OCI-LY1 (cell line): ENCODE measurements around the gene HMOX1.

Experiments used
- H2AFZ ChIP-seq: fragments of 200-600 bp; sonication (generic), shearing (Covaris generic); 2 replicates; pipeline ENCODE4 v1.6.0; 2014; ENCODE audit warnings: antibody characterized with exemption, mild to moderate bottlenecking, low read length
- H3F3A ChIP-seq: fragments of 200-600 bp; sonication (generic), shearing (Covaris generic); 2 replicates; pipeline ENCODE4 v1.6.0; 2014; ENCODE audit warnings: mild to moderate bottlenecking, antibody characterized with exemption, low read length, moderate library complexity; ENCODE audit not compliant: insufficient read depth
- H3K27ac ChIP-seq: fragments of 200-600 bp; sonication (generic); 2 replicates; pipeline ENCODE4 v1.5.1; 2014; ENCODE audit warnings: low read length, mixed run types, mild to moderate bottlenecking, low read depth; ENCODE audit not compliant: poor library complexity, severe bottlenecking
- H3K27me3 ChIP-seq: fragments of 200-600 bp; sonication (generic); 2 replicates; pipeline ENCODE4 v1.6.0; 2014; ENCODE audit warnings: antibody characterized with exemption, mild to moderate bottlenecking, low read length, moderate library complexity; ENCODE audit not compliant: insufficient read depth
- H3K36me3 ChIP-seq: fragments of 200-600 bp; sonication (generic); 2 replicates; pipeline ENCODE4 v1.6.1; 2014; ENCODE audit warnings: mild to moderate bottlenecking, antibody characterized with exemption, low read length, moderate library complexity, mixed read lengths; ENCODE audit not compliant: insufficient read depth
- H3K4me1 ChIP-seq: fragments of 200-600 bp; sonication (generic); 2 replicates; pipeline ENCODE4 v1.5.1; 2014; ENCODE audit warnings: mild to moderate bottlenecking, low read length, moderate library complexity; ENCODE audit not compliant: insufficient read depth, severe bottlenecking
- H3K4me2 ChIP-seq: fragments of 200-600 bp; sonication (generic), shearing (Covaris generic); 2 replicates; pipeline ENCODE4 v1.6.1; 2014; ENCODE audit warnings: low read length
- H3K4me3 ChIP-seq: fragments of 200-600 bp; sonication (generic); 2 replicates; pipeline ENCODE4 v1.5.1; 2014; ENCODE audit warnings: low read length, low read depth, mild to moderate bottlenecking, mixed read lengths; ENCODE audit not compliant: poor library complexity, severe bottlenecking
- H3K79me2 ChIP-seq: fragments of 200-600 bp; shearing (Covaris generic); 2 replicates; pipeline ENCODE4 v1.6.1; 2016; ENCODE audit warnings: mixed run types, low read length, mixed read lengths; ENCODE audit not compliant: insufficient read depth
- H3K9ac ChIP-seq: fragments of 200-600 bp; sonication (generic), shearing (Covaris generic); 2 replicates; pipeline ENCODE4 v1.6.1; 2014; ENCODE audit warnings: mild to moderate bottlenecking, low read length, mixed read lengths
- H3K9me2 ChIP-seq: fragments of 200-600 bp; sonication (generic), shearing (Covaris generic); 2 replicates; pipeline ENCODE4 v1.6.1; 2014; ENCODE audit warnings: low read depth, mild to moderate bottlenecking, low read length, mixed read lengths
- H3K9me3 ChIP-seq: fragments of 200-600 bp; shearing (Covaris generic); 2 replicates; pipeline ENCODE4 v1.6.1; 2014; ENCODE audit warnings: low read length, mixed read lengths
- H4K20me1 ChIP-seq: fragments of 200-600 bp; sonication (generic), shearing (Covaris generic); 2 replicates; pipeline ENCODE4 v1.6.0; 2016; ENCODE audit warnings: mild to moderate bottlenecking, low read length; ENCODE audit not compliant: insufficient read depth
- CTCF ChIP-seq: fragments of 200-600 bp; sonication (generic), shearing (Covaris generic); IDR thresholded peaks from 2 replicates; pipeline ENCODE4 v1.5.1; 2017; ENCODE audit warnings: mild to moderate bottlenecking, antibody characterized with exemption, low read length, moderate library complexity, mixed read lengths
- EZH2 ChIP-seq: fragments of 200-600 bp; sonication (generic), shearing (Covaris generic); IDR thresholded peaks from 2 replicates; pipeline ENCODE4 v1.8.0; 2017; ENCODE audit warnings: borderline replicate concordance, mixed run types, mild to moderate bottlenecking, antibody characterized with exemption, low read length, moderate library complexity, mixed read lengths

The HMOX1 gene

GRCh38 chr22:35337932-35338331, 43.0 kb upstream of the HMOX1 start:
- Histone ChIP-seq H3K4me2 (no peak overlapping the region), H3K27me3 (no peaks in the 10 kb centered on the region), H3K79me2 (no peaks in the 10 kb centered on the region), H3K36me3 (peaks cover 30% of the 10 kb centered on the region), H3K9ac (no peak overlapping the region), H3K4me1 (peaks cover 18% of the 10 kb centered on the region), H3K9me2 (no peaks in the 10 kb centered on the region), H3K27ac (no peak overlapping the region), H3K4me3 (no peak overlapping the region), H3F3A (no peaks in the 10 kb centered on the region), H3K9me3 (no peaks in the 10 kb centered on the region), H2AFZ (no peak overlapping the region), H4K20me1 (no peaks in the 10 kb centered on the region)
- TF ChIP-seq EZH2 = no peak
- peak; percentile 59 for TF ChIP-seq CTCF

DNA sequence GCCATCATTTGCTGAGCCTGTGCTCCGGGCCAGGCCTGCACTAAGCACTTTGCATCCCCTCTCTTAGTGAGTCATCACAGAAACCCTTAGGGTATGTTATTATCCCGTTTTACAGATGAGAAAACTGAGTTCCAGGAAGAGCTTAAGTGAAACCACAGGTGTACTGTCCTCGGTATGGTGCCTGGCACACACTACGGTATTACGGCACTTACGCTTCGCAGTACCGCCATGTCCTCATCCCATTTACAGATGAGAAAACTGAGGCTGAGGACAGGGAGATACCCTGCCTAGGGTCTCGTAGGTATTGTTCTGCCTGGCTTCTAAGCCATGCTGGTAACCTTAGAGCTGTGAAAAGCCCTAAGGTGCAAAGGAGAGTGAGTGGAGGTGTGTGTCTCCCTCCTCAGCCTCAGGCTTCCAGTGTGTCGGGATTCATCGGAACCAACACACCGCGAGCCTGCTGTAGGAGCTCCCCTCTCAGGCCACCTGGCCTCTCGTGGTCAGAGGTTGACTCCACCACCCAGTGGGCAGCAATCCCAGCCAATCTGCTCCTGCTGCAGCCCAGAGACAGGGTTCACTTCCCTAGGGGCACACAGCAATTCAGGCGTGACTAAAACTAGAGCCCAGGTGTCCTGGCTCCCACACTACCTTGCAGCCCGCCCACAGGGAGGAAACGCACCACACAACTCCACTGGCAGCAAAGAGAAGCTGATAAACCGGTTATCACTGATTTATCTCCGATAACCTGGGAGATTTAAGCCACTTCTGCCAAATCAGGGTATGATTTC, 39.6 kb upstream of the HMOX1 start:
- Histone ChIP-seq H3K9me2 (no peaks in the 10 kb centered on the region), H3K4me1 (peaks cover 32% of the 10 kb centered on the region), H3K4me3 (no peak overlapping the region), H3K4me2 (peak overlapping the region; percentile 37; the same call in 1 of the 2 replicates), H3K27ac (peak overlapping the region; percentile 72), H3K9ac (peak overlapping the region; percentile 27; the same call in 1 of the 2 replicates), H3K9me3 (no peaks in the 10 kb centered on the region), H3K27me3 (no peaks in the 10 kb centered on the region), H3F3A (no peaks in the 10 kb centered on the region), H4K20me1 (no peaks in the 10 kb centered on the region), H2AFZ (no peak overlapping the region), H3K36me3 (peaks cover 19% of the 10 kb centered on the region), H3K79me2 (no peaks in the 10 kb centered on the region)
- no peak for TF ChIP-seq EZH2
- TF ChIP-seq CTCF = no peak

DNA sequence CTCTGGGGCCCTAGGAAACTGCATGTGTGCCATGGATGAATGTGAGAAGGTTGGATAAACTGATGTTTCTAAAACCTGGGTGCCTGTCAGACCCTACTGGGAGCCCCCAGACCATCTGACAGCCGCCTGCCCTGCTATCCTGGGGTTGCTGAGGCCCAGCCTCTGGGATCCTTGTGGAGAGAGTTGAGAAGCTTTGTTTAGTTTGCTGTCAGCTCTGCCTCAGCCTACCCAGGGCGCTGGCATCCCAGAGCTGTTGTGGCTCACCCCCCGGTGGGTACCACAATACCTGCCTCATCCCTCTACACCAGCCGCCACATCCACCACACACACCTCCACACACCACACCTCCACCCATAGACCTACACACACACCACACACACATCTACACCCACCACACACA, 38.5 kb upstream of the HMOX1 start:
- Histone ChIP-seq H3K79me2 (no peaks in the 10 kb centered on the region), H3K9ac (no peak overlapping the region), H3K9me2 (no peaks in the 10 kb centered on the region), H3K27ac (peak overlapping the region; percentile 72), H3K4me3 (no peak overlapping the region), H3K4me2 (no peak overlapping the region), H3K36me3 (peaks cover 16% of the 10 kb centered on the region), H3K9me3 (no peaks in the 10 kb centered on the region), H3K27me3 (no peaks in the 10 kb centered on the region), H4K20me1 (no peaks in the 10 kb centered on the region), H3K4me1 (peaks cover 36% of the 10 kb centered on the region), H3F3A (no peaks in the 10 kb centered on the region), H2AFZ (no peak overlapping the region)
- TF ChIP-seq EZH2 = no peak
- no peak for TF ChIP-seq CTCF
